MM.1S (cell line): Measurements from ENCODE around the gene DSE.

ENCODE experiments used
- DNase-seq: peaks from one replicate; pipeline ENCODE4 v3.0.0-alpha.2; 2015
- H2AFZ ChIP-seq: fragments of 300-600 bp; sonication (generic); 2 replicates; pipeline ENCODE4 v1.6.0; 2016; ENCODE audit warnings: antibody characterized with exemption, low read length
- H3F3A ChIP-seq: fragments of 300-600 bp; sonication (generic); 2 replicates; pipeline ENCODE4 v1.6.1; 2016; ENCODE audit warnings: mild to moderate bottlenecking, antibody characterized with exemption, low read length, moderate library complexity, mixed read lengths; ENCODE audit not compliant: insufficient read depth
- H3K27ac ChIP-seq: fragments of 300-600 bp; sonication (generic); 2 replicates; pipeline ENCODE4 v1.5.1; 2016; ENCODE audit warnings: mild to moderate bottlenecking, low read length
- H3K27me3 ChIP-seq: fragments of 300-600 bp; sonication (generic); replicated peaks from 2 replicates; pipeline ENCODE4 v1.6.0; 2016; ENCODE audit warnings: low read length; ENCODE audit not compliant: insufficient read depth
- H3K36me3 ChIP-seq: fragments of 300-600 bp; sonication (generic); replicated peaks from 2 replicates; pipeline ENCODE4 v1.6.1; 2016; ENCODE audit warnings: mild to moderate bottlenecking, low read length, mixed read lengths; ENCODE audit not compliant: insufficient read depth
- H3K4me1 ChIP-seq: fragments of 300-600 bp; sonication (generic); 2 replicates; pipeline ENCODE4 v1.6.1; 2016; ENCODE audit warnings: low read length, mixed read lengths
- H3K4me2 ChIP-seq: fragments of 300-600 bp; sonication (generic); 2 replicates; pipeline ENCODE4 v1.6.0; 2016; ENCODE audit warnings: low read depth, low read length
- H3K4me3 ChIP-seq: fragments of 300-600 bp; sonication (generic); 2 replicates; pipeline ENCODE4 v1.5.1; 2016; ENCODE audit warnings: low read length, mixed read lengths
- H3K79me2 ChIP-seq: fragments of 300-600 bp; sonication (generic); 2 replicates; pipeline ENCODE4 v1.6.1; 2016; ENCODE audit warnings: mixed run types, low read length, mixed read lengths
- H3K9ac ChIP-seq: fragments of 300-600 bp; sonication (generic); 2 replicates; pipeline ENCODE4 v1.6.1; 2016; ENCODE audit warnings: low read length, mixed read lengths
- H3K9me2 ChIP-seq: fragments of 300-600 bp; sonication (generic); replicated peaks from 2 replicates; pipeline ENCODE4 v1.6.1; 2016; ENCODE audit warnings: mild to moderate bottlenecking, low read length, mixed read lengths; ENCODE audit not compliant: insufficient read depth
- H3K9me3 ChIP-seq: fragments of 300-600 bp; sonication (generic); replicated peaks from 2 replicates; pipeline ENCODE4 v1.6.1; 2016; ENCODE audit warnings: mild to moderate bottlenecking, low read length, mixed read lengths; ENCODE audit not compliant: insufficient read depth
- H4K20me1 ChIP-seq: fragments of 300-600 bp; sonication (generic); 2 replicates; pipeline ENCODE4 v1.6.1; 2016; ENCODE audit warnings: mild to moderate bottlenecking, low read length, moderate library complexity, mixed read lengths; ENCODE audit not compliant: insufficient read depth
- EZH2 ChIP-seq: fragments of 300-600 bp; sonication (generic); optimal IDR thresholded peaks from 2 replicates; pipeline ENCODE3; 2017; ENCODE audit warnings: low read depth, mild to moderate bottlenecking, antibody characterized with exemption, low read length, mixed read lengths
- EZH2phosphoT487 ChIP-seq: fragments of 300-600 bp; sonication (generic); IDR thresholded peaks from 2 replicates; pipeline ENCODE4 v1.6.1; 2018; ENCODE audit warnings: antibody characterized with exemption, low read length
- TF ChIP-seq, protein P1 (sequence below): fragments of 300-600 bp; sonication (generic); IDR thresholded peaks from 2 replicates; pipeline ENCODE4 v1.5.1; 2016; ENCODE audit warnings: antibody characterized with exemption, low read length, mixed read lengths

DSE gene

DNA sequence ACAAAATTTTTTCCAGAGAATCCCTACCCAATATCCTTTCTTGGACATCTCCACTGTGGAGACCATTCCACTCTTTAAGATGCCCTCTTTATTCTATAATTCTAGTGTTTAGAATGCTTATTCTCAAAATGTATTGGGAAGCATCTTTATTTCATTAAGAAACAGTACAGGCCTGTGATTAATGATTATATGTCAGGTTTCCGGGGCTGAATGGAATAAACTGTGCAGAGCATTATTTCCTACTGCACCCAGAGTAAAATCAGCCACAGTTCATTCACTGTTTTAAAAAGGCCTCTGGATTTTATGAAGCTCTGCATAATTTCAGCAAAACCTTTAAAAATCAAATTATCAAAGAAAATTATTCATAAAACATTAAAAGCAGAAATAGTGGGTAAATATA, 42.6 kb downstream of the DSE start:
- Histone ChIP-seq H3K4me3 (no peak overlapping the region), H3K27ac (no peak overlapping the region), H3K79me2 (no peaks in the 10 kb centered on the region), H3K4me1 (peaks cover 9% of the 10 kb centered on the region; the same call in 1 of the 2 replicates), H3K9me2 (no peaks in the 10 kb centered on the region), H2AFZ (no peak overlapping the region), H3K27me3 (no peaks in the 10 kb centered on the region), H3F3A (0 out of 2 replicates have a peak, but pooled peaks cover 3% of the 10 kb centered on the region), H3K9me3 (no peaks in the 10 kb centered on the region), H3K9ac (no peak overlapping the region), H3K36me3 (no peaks in the 10 kb centered on the region), H3K4me2 (no peak overlapping the region), H4K20me1 (no peaks in the 10 kb centered on the region)
- TF ChIP-seq EZH2: no peak
- TF ChIP-seq, protein P1, sequence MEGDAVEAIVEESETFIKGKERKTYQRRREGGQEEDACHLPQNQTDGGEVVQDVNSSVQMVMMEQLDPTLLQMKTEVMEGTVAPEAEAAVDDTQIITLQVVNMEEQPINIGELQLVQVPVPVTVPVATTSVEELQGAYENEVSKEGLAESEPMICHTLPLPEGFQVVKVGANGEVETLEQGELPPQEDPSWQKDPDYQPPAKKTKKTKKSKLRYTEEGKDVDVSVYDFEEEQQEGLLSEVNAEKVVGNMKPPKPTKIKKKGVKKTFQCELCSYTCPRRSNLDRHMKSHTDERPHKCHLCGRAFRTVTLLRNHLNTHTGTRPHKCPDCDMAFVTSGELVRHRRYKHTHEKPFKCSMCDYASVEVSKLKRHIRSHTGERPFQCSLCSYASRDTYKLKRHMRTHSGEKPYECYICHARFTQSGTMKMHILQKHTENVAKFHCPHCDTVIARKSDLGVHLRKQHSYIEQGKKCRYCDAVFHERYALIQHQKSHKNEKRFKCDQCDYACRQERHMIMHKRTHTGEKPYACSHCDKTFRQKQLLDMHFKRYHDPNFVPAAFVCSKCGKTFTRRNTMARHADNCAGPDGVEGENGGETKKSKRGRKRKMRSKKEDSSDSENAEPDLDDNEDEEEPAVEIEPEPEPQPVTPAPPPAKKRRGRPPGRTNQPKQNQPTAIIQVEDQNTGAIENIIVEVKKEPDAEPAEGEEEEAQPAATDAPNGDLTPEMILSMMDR: no peak
- no peak for TF ChIP-seq EZH2phosphoT487
- DNase-seq: no peak

DNA sequence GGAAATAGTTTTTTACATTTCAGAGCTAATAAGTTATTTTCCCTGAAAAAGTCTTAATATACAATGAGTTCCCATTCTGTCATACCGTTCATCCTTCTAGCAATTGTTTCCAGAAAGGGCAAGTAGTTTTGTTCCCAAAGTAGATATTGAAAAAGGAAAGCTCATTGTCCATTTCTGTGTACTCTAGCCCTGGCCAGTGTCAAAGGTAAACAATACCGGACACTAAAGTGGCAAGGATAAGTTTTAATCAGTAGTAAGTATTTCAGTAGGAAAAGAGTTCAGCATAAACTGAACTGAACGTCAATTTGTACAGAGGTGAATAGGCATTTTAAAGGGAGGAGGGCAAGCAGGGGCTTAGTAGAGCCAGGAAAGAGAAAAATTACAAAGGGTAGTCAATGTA, 46.9 kb downstream of the DSE start:
- no peaks in the 10 kb centered on the region for H3K27me3 ChIP-seq
- no peaks in the 10 kb centered on the region for H3K9me3 ChIP-seq
- H3K79me2 ChIP-seq: no peaks in the 10 kb centered on the region
- TF ChIP-seq EZH2phosphoT487 (no peak), EZH2 (no peak)
- TF ChIP-seq, protein P1: no peak
- no peak overlapping the region for H3K4me3 ChIP-seq
- no peaks in the 10 kb centered on the region for H3F3A ChIP-seq
- no peaks in the 10 kb centered on the region for H3K9me2 ChIP-seq
- no peak for DNase-seq
- no peak overlapping the region for H2AFZ ChIP-seq
- no peaks in the 10 kb centered on the region for H3K36me3 ChIP-seq
- no peaks in the 10 kb centered on the region for H3K4me1 ChIP-seq
- no peak overlapping the region for H3K4me2 ChIP-seq
- no peak overlapping the region for H3K27ac ChIP-seq
- H3K9ac ChIP-seq: no peak overlapping the region
- H4K20me1 ChIP-seq: no peaks in the 10 kb centered on the region

DNA sequence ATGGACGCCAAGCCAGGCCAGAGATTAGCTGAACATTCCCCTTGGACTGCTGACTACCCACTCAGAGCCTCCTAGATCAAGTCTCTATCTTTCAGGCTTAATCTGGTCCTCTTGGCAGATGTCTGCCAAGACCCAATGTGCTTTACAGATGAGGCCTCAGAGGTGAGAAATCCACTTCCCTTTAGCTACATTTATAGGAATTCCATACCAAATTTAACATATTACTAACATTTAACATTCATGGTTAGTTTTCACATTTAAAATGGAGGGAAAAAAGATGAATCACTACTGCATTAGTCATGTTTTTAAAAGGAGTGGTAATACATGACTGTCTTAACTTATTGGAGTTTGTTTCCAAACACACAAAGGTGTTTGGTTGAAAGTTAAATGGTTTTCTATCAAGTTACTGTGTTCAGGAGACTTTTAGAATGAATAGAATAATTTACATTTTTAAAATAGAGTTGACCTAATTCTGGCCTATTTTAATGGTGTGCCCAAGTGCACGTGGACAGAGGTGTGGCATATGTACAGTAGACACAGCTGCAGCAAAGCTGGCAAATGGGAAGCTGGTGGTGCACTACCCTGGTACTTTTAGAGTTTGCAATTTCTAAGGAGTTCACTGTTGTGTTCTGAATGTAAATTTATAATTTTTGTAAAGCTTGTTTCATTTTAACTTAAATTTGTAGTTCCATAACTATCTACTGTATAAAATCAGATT, 48.5 kb downstream of the DSE start:
- no peak overlapping the region for H3K4me2 ChIP-seq
- H3F3A ChIP-seq: no peaks in the 10 kb centered on the region
- no peaks in the 10 kb centered on the region for H3K27me3 ChIP-seq
- no peaks in the 10 kb centered on the region for H3K79me2 ChIP-seq
- no peaks in the 10 kb centered on the region for H3K9me3 ChIP-seq
- H2AFZ ChIP-seq: no peak overlapping the region
- no peaks in the 10 kb centered on the region for H3K9me2 ChIP-seq
- TF ChIP-seq EZH2phosphoT487 (no peak), EZH2 (no peak)
- TF ChIP-seq, protein P1: no peak
- H3K9ac ChIP-seq: no peak overlapping the region
- H3K4me3 ChIP-seq: no peak overlapping the region
- H3K4me1 ChIP-seq: no peaks in the 10 kb centered on the region
- H4K20me1 ChIP-seq: no peaks in the 10 kb centered on the region
- no peak overlapping the region for H3K27ac ChIP-seq
- H3K36me3 ChIP-seq: no peaks in the 10 kb centered on the region
- DNase-seq: no peak
